HEK293 (cell line): ENCODE results near the gene HMG20B.
A peak's percentile ranks its signal among the peaks of the same experiment; 100 is the strongest.

Experiments used
- CTCF ChIA-PET: fragments of 350-600 bp; formaldehyde crosslinking; extraction: SDS; loops from one replicate; lab custom pipeline; 2021; ENCODE audit warnings: antibody characterized with exemption; lab: Yijun Ruan, JAX
- POLR2A ChIA-PET: fragments of 300-600 bp; formaldehyde crosslinking; extraction: SDS; loops from one replicate; lab custom pipeline; 2020; ENCODE audit warnings: antibody characterized with exemption, inconsistent platforms; lab: Yijun Ruan, JAX
- H3K27ac ChIP-seq: fragments of 200-500 bp; sonication (Bioruptor generic); 2 replicates; pipeline ENCODE4 v1.5.1; 2014; ENCODE audit warnings: low read depth, low read length, control low read depth, inconsistent platforms; ENCODE audit errors: extremely low read depth
- H3K36me3 ChIP-seq, 2 experiments: fragments of 200-500 bp in 1 of 2; sonication (Bioruptor generic) in 1 of 2; 1 replicate in 1 of 2; 2 replicates in 1 of 2; pipeline ENCODE4 v1.5.1; 2014 to 2017; ENCODE audit warnings: inconsistent platforms in 2 of 2, low read length in 2 of 2; ENCODE audit not compliant: control insufficient read depth in 2 of 2, insufficient read depth in 1 of 2
- H3K4me1 ChIP-seq: fragments of 200-500 bp; sonication (Bioruptor generic); 2 replicates; pipeline ENCODE4 v1.5.1; 2014; ENCODE audit warnings: mild to moderate bottlenecking, low read length, inconsistent platforms; ENCODE audit not compliant: control insufficient read depth, insufficient read depth
- H3K4me3 ChIP-seq: 2 replicates; pipeline ENCODE4 v1.5.1; 2011; ENCODE audit warnings: low read depth, mild to moderate bottlenecking, control low read depth, low read length, moderate library complexity
- H3K9me3 ChIP-seq: fragments of 200-500 bp; sonication (Bioruptor generic); 2 replicates; pipeline ENCODE4 v1.5.1; 2014; ENCODE audit warnings: low read depth, low read length, inconsistent platforms; ENCODE audit not compliant: control insufficient read depth, insufficient read depth
- CTCF ChIP-seq: fragments of 450-650 bp; formaldehyde crosslinking; IDR thresholded peaks from 2 replicates; pipeline ENCODE4 v1.5.1; 2016; ENCODE audit warnings: missing biosample characterization, missing genetic modification characterization
- HOXC10 ChIP-seq: sonication (generic); formaldehyde crosslinking; IDR thresholded peaks from 2 replicates; pipeline ENCODE4 v1.8.1; 2023; ENCODE audit warnings: mild to moderate bottlenecking, missing genetic modification reagents
- KLF10 ChIP-seq: fragments of 450-650 bp; IDR thresholded peaks from 2 replicates; pipeline ENCODE4 v1.5.1; 2018; ENCODE audit warnings: missing biosample characterization, mild to moderate bottlenecking, missing genetic modification characterization
- MEIS1 ChIP-seq: sonication (generic); formaldehyde crosslinking; IDR thresholded peaks from 2 replicates; pipeline ENCODE4 v1.8.1; 2022; ENCODE audit warnings: missing genetic modification reagents, mild to moderate bottlenecking, borderline replicate concordance
- YY1 ChIP-seq: fragments of 450-650 bp; formaldehyde crosslinking; IDR thresholded peaks from 2 replicates; pipeline ENCODE4 v1.5.1; 2018; ENCODE audit warnings: missing biosample characterization, missing genetic modification characterization
- ZBTB10 ChIP-seq: fragments of 450-650 bp; formaldehyde crosslinking; IDR thresholded peaks from 2 replicates; pipeline ENCODE4 v1.5.1; 2016; ENCODE audit warnings: missing biosample characterization, missing genetic modification characterization
- ZBTB17 ChIP-seq: fragments of 450-650 bp; formaldehyde crosslinking; IDR thresholded peaks from 2 replicates; pipeline ENCODE4 v1.5.1; 2016; ENCODE audit warnings: missing biosample characterization, missing genetic modification characterization
- ZEB2 ChIP-seq: fragments of 450-650 bp; formaldehyde crosslinking; IDR thresholded peaks from 2 replicates; pipeline ENCODE4 v1.5.1; 2016; ENCODE audit warnings: missing biosample characterization, missing genetic modification characterization
- ZFHX2 ChIP-seq: fragments of 450-650 bp; formaldehyde crosslinking; conservative IDR thresholded peaks from 2 replicates; pipeline ENCODE4 v1.5.1; 2016; ENCODE audit warnings: missing biosample characterization, missing genetic modification characterization
- ZNF114 ChIP-seq: fragments of 450-650 bp; formaldehyde crosslinking; IDR thresholded peaks from 2 replicates; pipeline ENCODE4 v1.5.0; 2017; ENCODE audit warnings: missing biosample characterization, missing genetic modification characterization
- ZNF16 ChIP-seq: fragments of 450-650 bp; formaldehyde crosslinking; IDR thresholded peaks from 2 replicates; pipeline ENCODE4 v1.5.1; 2016; ENCODE audit warnings: low read depth, missing biosample characterization, missing genetic modification characterization
- ZNF23 ChIP-seq: fragments of 450-650 bp; formaldehyde crosslinking; IDR thresholded peaks from 2 replicates; pipeline ENCODE4 v1.5.1; 2016; ENCODE audit warnings: missing biosample characterization, missing genetic modification characterization, borderline replicate concordance
- ZNF37A ChIP-seq: fragments of 450-650 bp; IDR thresholded peaks from 2 replicates; pipeline ENCODE4 v1.5.1; 2018; ENCODE audit warnings: missing biosample characterization, missing genetic modification characterization
- ZNF416 ChIP-seq: fragments of 450-650 bp; formaldehyde crosslinking; IDR thresholded peaks from 2 replicates; pipeline ENCODE4 v1.5.1; 2016; ENCODE audit warnings: missing biosample characterization, missing genetic modification characterization
- ZNF530 ChIP-seq: fragments of 450-650 bp; formaldehyde crosslinking; IDR thresholded peaks from 2 replicates; pipeline ENCODE4 v1.5.1; 2016; ENCODE audit warnings: low read depth, missing biosample characterization, missing genetic modification characterization
- ZNF548 ChIP-seq: fragments of 450-650 bp; formaldehyde crosslinking; IDR thresholded peaks from 2 replicates; pipeline ENCODE4 v1.5.1; 2016; ENCODE audit warnings: missing biosample characterization, missing genetic modification characterization
- ZNF561 ChIP-seq: fragments of 450-650 bp; IDR thresholded peaks from 2 replicates; pipeline ENCODE4 v1.5.1; 2018; ENCODE audit warnings: missing biosample characterization, missing genetic modification characterization, borderline replicate concordance
- TF ChIP-seq, protein P1 (sequence below): fragments of 450-650 bp; formaldehyde crosslinking; IDR thresholded peaks from 2 replicates; pipeline ENCODE4 v1.5.1; 2016; ENCODE audit warnings: missing biosample characterization, missing genetic modification characterization
- TF ChIP-seq, protein P2 (sequence below): fragments of 450-650 bp; formaldehyde crosslinking; IDR thresholded peaks from 2 replicates; pipeline ENCODE4 v1.5.1; 2016; ENCODE audit warnings: missing biosample characterization, missing genetic modification characterization

HMG20B gene

GRCh38 chr19:3572855-3573161 lies at the start of gene HMG20B:
Gene HMG20B, plus strand, starts transcription at chr19:3572944. Its CDS starts 366 bp downstream, at chr19:3573310.
- no peaks in the 10 kb centered on the region for H3K4me1 ChIP-seq
- peaks cover 9 to 19% of the 10 kb centered on the region in 2 experiments; a peak in 2 of 3 replicates for H3K36me3 ChIP-seq
- no peaks in the 10 kb centered on the region for H3K9me3 ChIP-seq
- POLR2A ChIA-PET, result no interaction called here
- no peak for TF ChIP-seq ZNF16 (tag by site-specific recombination)
- peak; percentile 33; the same call in 1 of the 2 replicates for TF ChIP-seq KLF10
- TF ChIP-seq, all 188 proteins: peak for 1
- Histone ChIP-seq H3K4me3 (peak within 1 kb of the TSS; percentile 84), H3K27ac (peak within 1 kb of the TSS; percentile 77)
- CTCF ChIA-PET, result interaction anchor here (0.6 to 1.4 kb wide), 2 partner anchors 14 to 30 kb away, joined by 5 read pairs; no protein-coding TSS in a partner anchor

DNA sequence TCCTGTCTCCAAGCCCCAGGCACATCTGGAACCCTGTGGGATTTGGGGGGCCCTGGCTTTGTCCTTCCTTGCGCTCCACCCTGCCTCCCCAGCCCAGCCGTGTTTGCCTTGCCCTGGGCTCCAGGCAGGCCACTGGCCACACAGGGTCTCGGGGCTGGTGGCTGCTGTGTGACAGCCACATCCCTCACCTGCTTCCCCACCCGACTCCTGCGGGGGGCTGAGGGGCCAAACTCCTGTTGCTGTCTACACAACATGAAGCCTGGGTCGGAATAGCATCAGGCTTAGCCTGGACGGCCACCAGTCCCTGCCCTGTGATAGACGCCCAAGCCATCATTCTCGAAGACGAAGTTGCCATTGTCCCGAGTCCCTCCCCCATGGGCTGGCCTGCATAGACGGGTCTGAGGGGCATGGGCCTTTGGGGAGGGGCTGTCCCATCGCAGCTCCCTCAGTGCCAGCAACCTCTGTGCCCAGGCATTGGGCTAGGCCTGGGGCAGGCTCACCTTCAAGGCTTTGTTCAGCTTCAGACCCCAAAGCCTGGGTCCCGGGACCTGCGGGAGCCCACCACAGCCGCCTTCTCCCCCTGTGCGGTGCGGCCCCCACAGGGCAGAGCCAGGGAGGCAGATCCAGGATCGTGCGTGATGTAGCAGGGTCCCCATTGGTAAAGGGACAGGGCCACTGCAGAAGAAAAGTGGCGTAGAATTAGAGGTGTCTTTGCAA lies 49.2 kb upstream of the HMG20B start:
- ChIA-PET CTCF (no interaction called here), POLR2A (no interaction called here)
- peaks cover 0 to 92% of the 10 kb centered on the region in 2 experiments; a peak in 2 of 3 replicates for H3K36me3 ChIP-seq
- H3K4me3 ChIP-seq, result no peak overlapping the region
- TF ChIP-seq MEIS1 (CRISPR knock-in tag), result no peak
- TF ChIP-seq ZNF114 (tag by site-specific recombination), result no peak
- TF ChIP-seq, protein P1, sequence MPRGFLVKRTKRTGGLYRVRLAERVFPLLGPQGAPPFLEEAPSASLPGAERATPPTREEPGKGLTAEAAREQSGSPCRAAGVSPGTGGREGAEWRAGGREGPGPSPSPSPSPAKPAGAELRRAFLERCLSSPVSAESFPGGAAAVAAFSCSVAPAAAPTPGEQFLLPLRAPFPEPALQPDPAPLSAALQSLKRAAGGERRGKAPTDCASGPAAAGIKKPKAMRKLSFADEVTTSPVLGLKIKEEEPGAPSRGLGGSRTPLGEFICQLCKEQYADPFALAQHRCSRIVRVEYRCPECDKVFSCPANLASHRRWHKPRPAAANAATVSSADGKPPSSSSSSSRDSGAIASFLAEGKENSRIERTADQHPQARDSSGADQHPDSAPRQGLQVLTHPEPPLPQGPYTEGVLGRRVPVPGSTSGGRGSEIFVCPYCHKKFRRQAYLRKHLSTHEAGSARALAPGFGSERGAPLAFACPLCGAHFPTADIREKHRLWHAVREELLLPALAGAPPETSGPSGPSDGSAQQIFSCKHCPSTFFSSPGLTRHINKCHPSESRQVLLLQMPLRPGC, result no peak
- no peak for TF ChIP-seq YY1 (tag by site-specific recombination)
- no peak for TF ChIP-seq ZNF530 (tag by site-specific recombination)
- no peak for TF ChIP-seq ZNF548 (tag by site-specific recombination)
- TF ChIP-seq, protein P2, sequence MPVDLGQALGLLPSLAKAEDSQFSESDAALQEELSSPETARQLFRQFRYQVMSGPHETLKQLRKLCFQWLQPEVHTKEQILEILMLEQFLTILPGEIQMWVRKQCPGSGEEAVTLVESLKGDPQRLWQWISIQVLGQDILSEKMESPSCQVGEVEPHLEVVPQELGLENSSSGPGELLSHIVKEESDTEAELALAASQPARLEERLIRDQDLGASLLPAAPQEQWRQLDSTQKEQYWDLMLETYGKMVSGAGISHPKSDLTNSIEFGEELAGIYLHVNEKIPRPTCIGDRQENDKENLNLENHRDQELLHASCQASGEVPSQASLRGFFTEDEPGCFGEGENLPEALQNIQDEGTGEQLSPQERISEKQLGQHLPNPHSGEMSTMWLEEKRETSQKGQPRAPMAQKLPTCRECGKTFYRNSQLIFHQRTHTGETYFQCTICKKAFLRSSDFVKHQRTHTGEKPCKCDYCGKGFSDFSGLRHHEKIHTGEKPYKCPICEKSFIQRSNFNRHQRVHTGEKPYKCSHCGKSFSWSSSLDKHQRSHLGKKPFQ, result no peak
- no peak for TF ChIP-seq ZNF416 (tag by site-specific recombination)
- TF ChIP-seq ZNF561, result no peak
- no peak for TF ChIP-seq CTCF (tag by site-specific recombination)
- no peak for TF ChIP-seq ZFHX2
- TF ChIP-seq ZNF23, result no peak
- TF ChIP-seq HOXC10 (CRISPR knock-in tag), result no peak
- no peak for TF ChIP-seq ZNF37A (tag by site-specific recombination)
- no peak for TF ChIP-seq ZBTB17
- no peak for TF ChIP-seq ZBTB10
- no peak for TF ChIP-seq ZEB2
- H3K27ac ChIP-seq, result no peak overlapping the region
- no peaks in the 10 kb centered on the region for H3K4me1 ChIP-seq
- H3K9me3 ChIP-seq, result no peaks in the 10 kb centered on the region
